ENCODE measurements around the gene DCC.

DCC gene

GRCh38 chr18:52489396-52490306 is 149.7 kb downstream of the DCC start:
- Histone ChIP-seq H3K9me3 (no peaks in the 10 kb centered on the region), H3K4me1 (no peaks in the 10 kb centered on the region), H3K27me3 (no peaks in the 10 kb centered on the region), H3K4me3 (no peak overlapping the region), H3K27ac (no peak overlapping the region), H3K36me3 (no peaks in the 10 kb centered on the region)
- no peak for DNase-seq
- no peak for TF ChIP-seq CTCF (IDR thresholded peaks at IDR 0.05)
- intact Hi-C loops (cut with DNase I; ENCODE audit: low total_unique reads): no loop called here

GRCh38 chr18:52496426-52496825 is 156.4 kb downstream of the DCC start:
- no peaks in the 10 kb centered on the region for H3K27me3 ChIP-seq
- TF ChIP-seq CTCF (IDR thresholded peaks at IDR 0.05): no peak
- no peak for DNase-seq
- intact Hi-C loops (cut with DNase I; ENCODE audit: low total_unique reads): no loop called here
- H3K4me1 ChIP-seq: no peaks in the 10 kb centered on the region
- H3K9me3 ChIP-seq: no peaks in the 10 kb centered on the region
- no peaks in the 10 kb centered on the region for H3K36me3 ChIP-seq
- H3K4me3 ChIP-seq: no peak overlapping the region
- no peak overlapping the region for H3K27ac ChIP-seq

- Histone ChIP-seq H3K4me1 (no peaks in the 10 kb centered on the region), H3K27ac (no peak overlapping the region), H3K4me3 (no peak overlapping the region), H3K36me3 (no peaks in the 10 kb centered on the region), H3K9me3 (no peaks in the 10 kb centered on the region), H3K27me3 (no peaks in the 10 kb centered on the region)
- TF ChIP-seq CTCF (IDR thresholded peaks at IDR 0.05): no peak
- DNase-seq: no peak
- intact Hi-C loops (cut with DNase I; ENCODE audit: low total_unique reads): no loop called here
Observed at GRCh38 chr18:52499016-52499415, 159.0 kb downstream of the DCC start.

GRCh38 chr18:52499644-52500043 is 159.6 kb downstream of the DCC start:
- intact Hi-C loops (cut with DNase I; ENCODE audit: low total_unique reads): no loop called here
- Histone ChIP-seq H3K4me1 (no peaks in the 10 kb centered on the region), H3K36me3 (no peaks in the 10 kb centered on the region), H3K4me3 (no peak overlapping the region), H3K27ac (no peak overlapping the region), H3K27me3 (no peaks in the 10 kb centered on the region), H3K9me3 (no peaks in the 10 kb centered on the region)
- TF ChIP-seq CTCF (IDR thresholded peaks at IDR 0.05): no peak
- no peak for DNase-seq

DNA sequence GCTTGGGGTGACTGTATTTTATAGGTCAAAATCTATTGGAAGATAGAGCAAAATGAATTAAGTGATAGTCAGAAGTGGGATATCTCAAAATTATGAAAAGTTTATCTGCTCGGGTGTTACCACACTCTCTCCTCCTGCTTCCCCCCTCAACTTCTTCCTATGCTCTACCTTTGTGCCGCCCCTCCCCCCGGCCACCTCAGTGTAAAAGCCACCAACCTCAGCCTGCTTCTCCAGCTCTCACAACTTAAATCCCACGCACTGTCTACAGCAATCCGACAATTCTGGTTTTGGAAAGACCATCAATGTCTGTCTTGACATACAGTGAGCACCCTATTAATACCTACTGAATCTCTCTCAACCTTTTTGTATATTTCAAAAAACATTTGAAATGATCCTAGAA is 164.6 kb downstream of the DCC start:
- intact Hi-C loops (cut with DNase I; ENCODE audit: low total_unique reads): no loop called here
- H3K27ac ChIP-seq: no peak overlapping the region
- no peak for TF ChIP-seq CTCF (IDR thresholded peaks at IDR 0.05)
- no peaks in the 10 kb centered on the region for H3K4me1 ChIP-seq
- no peak for DNase-seq
- no peaks in the 10 kb centered on the region for H3K9me3 ChIP-seq
- no peaks in the 10 kb centered on the region for H3K27me3 ChIP-seq
- no peak overlapping the region for H3K4me3 ChIP-seq
- no peaks in the 10 kb centered on the region for H3K36me3 ChIP-seq

Measured in tibial artery (tissue), 4 donors.